HEK293T (cell line): ENCODE data around the gene EPC1.

ENCODE experiments used
- CTCF ChIA-PET: fragments of 350-600 bp; formaldehyde crosslinking; extraction: SDS; loops from one replicate; lab custom pipeline; 2021; ENCODE audit warnings: antibody characterized with exemption, inconsistent platforms; lab: Yijun Ruan, JAX
- POLR2A ChIA-PET: fragments of 350-600 bp; formaldehyde crosslinking; extraction: SDS; loops from one replicate; lab custom pipeline; 2020; ENCODE audit warnings: antibody characterized with exemption, inconsistent platforms; lab: Yijun Ruan, JAX
- DNase-seq: peaks from one replicate; pipeline ENCODE4 v3.0.0; 2012; ENCODE audit warnings: mixed read lengths; ENCODE audit errors: extremely low spot score
- ARNT ChIP-seq: fragments of 450-650 bp; IDR thresholded peaks from 2 replicates; pipeline ENCODE4 v1.6.1; 2017; ENCODE audit warnings: mild to moderate bottlenecking
- BHLHE40 ChIP-seq: fragments of 450-650 bp; IDR thresholded peaks from 2 replicates; pipeline ENCODE4 v1.6.1; 2016; ENCODE audit warnings: mild to moderate bottlenecking, moderate library complexity, borderline replicate concordance
- CTBP1 ChIP-seq: fragments of 450-650 bp; IDR thresholded peaks from 2 replicates; pipeline ENCODE4 v1.6.1; 2016; ENCODE audit warnings: borderline replicate concordance
- ELF4 ChIP-seq: fragments of 450-650 bp; IDR thresholded peaks from 2 replicates; pipeline ENCODE4 v1.6.1; 2017; ENCODE audit warnings: antibody characterized with exemption
- FOXA1 ChIP-seq: fragments of 450-650 bp; IDR thresholded peaks from 2 replicates; pipeline ENCODE4 v1.6.1; 2016; ENCODE audit warnings: mild to moderate bottlenecking
- FOXK2 ChIP-seq: fragments of 450-650 bp; IDR thresholded peaks from 2 replicates; pipeline ENCODE4 v1.6.1; 2016; ENCODE audit warnings: mild to moderate bottlenecking
- FOXM1 ChIP-seq: fragments of 450-650 bp; IDR thresholded peaks from 2 replicates; pipeline ENCODE4 v1.6.1; 2017; ENCODE audit warnings: mild to moderate bottlenecking, borderline replicate concordance
- HDGF ChIP-seq: fragments of 450-650 bp; IDR thresholded peaks from 2 replicates; pipeline ENCODE4 v1.6.1; 2017; ENCODE audit warnings: antibody characterized with exemption, borderline replicate concordance
- L3MBTL2 ChIP-seq: fragments of 450-650 bp; conservative IDR thresholded peaks from 2 replicates; pipeline ENCODE4 v1.6.1; 2016; ENCODE audit warnings: mild to moderate bottlenecking
- LEF1 ChIP-seq: fragments of 450-650 bp; IDR thresholded peaks from 2 replicates; pipeline ENCODE4 v1.6.1; 2017; ENCODE audit warnings: mild to moderate bottlenecking, borderline replicate concordance
- NFRKB ChIP-seq: fragments of 450-650 bp; IDR thresholded peaks from 2 replicates; pipeline ENCODE4 v1.6.1; 2016; ENCODE audit warnings: mild to moderate bottlenecking, moderate library complexity
- PKNOX1 ChIP-seq: fragments of 450-650 bp; IDR thresholded peaks from 2 replicates; pipeline ENCODE4 v1.6.1; 2016
- SP1 ChIP-seq: fragments of 450-650 bp; IDR thresholded peaks from 2 replicates; pipeline ENCODE4 v1.6.1; 2017
- SUZ12 ChIP-seq: fragments of 450-650 bp; IDR thresholded peaks from 2 replicates; pipeline ENCODE4 v1.6.1; 2016; ENCODE audit warnings: mild to moderate bottlenecking
- TARDBP ChIP-seq: fragments of 450-650 bp; IDR thresholded peaks from 2 replicates; pipeline ENCODE4 v1.6.1; 2016
- ZNF384 ChIP-seq: fragments of 450-650 bp; IDR thresholded peaks from 2 replicates; pipeline ENCODE4 v1.6.1; 2016

The EPC1 gene

GRCh38 chr10:32340596-32341180 lies 6.3 kb downstream of the EPC1 start:
- POLR2A ChIA-PET, result no interaction called here
- CTCF ChIA-PET, result no interaction called here
- no peak for DNase-seq
- TF ChIP-seq SP1, result no peak
- TF ChIP-seq L3MBTL2, result no peak
- no peak for TF ChIP-seq FOXA1
- no peak for TF ChIP-seq LEF1
- TF ChIP-seq HDGF, result no peak
- TF ChIP-seq PKNOX1, result no peak

- TF ChIP-seq TARDBP (no peak), BHLHE40 (no peak), FOXK2 (no peak), FOXM1 (no peak), SUZ12 (no peak), NFRKB (no peak), HDGF (no peak), ARNT (no peak), LEF1 (no peak), PKNOX1 (no peak), CTBP1 (no peak), FOXA1 (no peak), ELF4 (no peak), SP1 (no peak)
- ChIA-PET CTCF (interaction anchor here (0.9 to 1.0 kb wide), 2 partner anchors 9 to 82 kb away, joined by 3 to 4 read pairs; no protein-coding TSS in a partner anchor), POLR2A (no interaction called here)
- no peak for DNase-seq
Observed at GRCh38 chr10:32338262-32338661, 8.7 kb downstream of the EPC1 start.

- DNase-seq, result no peak
- TF ChIP-seq HDGF, result no peak
- TF ChIP-seq BHLHE40, result no peak
- no peak for TF ChIP-seq ZNF384
- no peak for TF ChIP-seq ARNT
- no peak for TF ChIP-seq SP1
- no peak for TF ChIP-seq L3MBTL2
- no peak for TF ChIP-seq PKNOX1
- no peak for TF ChIP-seq FOXK2
- TF ChIP-seq ELF4, result no peak
- no peak for TF ChIP-seq FOXA1
- TF ChIP-seq SUZ12, result no peak
- TF ChIP-seq TARDBP, result no peak
- no peak for TF ChIP-seq FOXM1
- TF ChIP-seq NFRKB, result no peak
- TF ChIP-seq LEF1, result no peak
- TF ChIP-seq CTBP1, result no peak
- CTCF ChIA-PET, result no interaction called here
- POLR2A ChIA-PET, result no interaction called here
Observed at GRCh38 chr10:32337350-32337749, 9.6 kb downstream of the EPC1 start.

- ChIA-PET POLR2A (interaction anchor here (1.2 to 1.3 kb wide), 2 partner anchors 15 to 25 kb away, joined by 3 read pairs; no protein-coding TSS in a partner anchor), CTCF (no interaction called here)
- TF ChIP-seq ARNT (no peak), LEF1 (no peak), SP1 (no peak), FOXK2 (no peak), ELF4 (no peak), CTBP1 (no peak), BHLHE40 (no peak), PKNOX1 (no peak), NFRKB (no peak), FOXA1 (no peak), ZNF384 (no peak), SUZ12 (no peak)
- no peak for DNase-seq
Observed at GRCh38 chr10:32333849-32334248, 13.1 kb downstream of the EPC1 start.

GRCh38 chr10:32332299-32332750 lies 14.6 kb downstream of the EPC1 start:
- CTCF ChIA-PET, result no interaction called here
- DNase-seq, result no peak
- TF ChIP-seq FOXM1, result no peak
- POLR2A ChIA-PET, result no interaction called here

- ChIA-PET POLR2A (no interaction called here), CTCF (no interaction called here)
- TF ChIP-seq FOXM1 (no peak), L3MBTL2 (no peak), SP1 (no peak), TARDBP (no peak), LEF1 (no peak), ELF4 (no peak), FOXK2 (no peak), ARNT (no peak), ZNF384 (no peak), SUZ12 (no peak), CTBP1 (no peak), NFRKB (no peak)
- no peak for DNase-seq
Observed at GRCh38 chr10:32331606-32332005, 15.4 kb downstream of the EPC1 start.
